ENCODE measurements around the gene CTAG1A. TPM values are rescaled to one million over a fixed set of nuclear protein-coding genes. Genes with fewer than 3 reads are reported as not detected.
"Not testable (repeated sequence)": the region's sequence is repeated elsewhere in the genome, so short reads cannot be mapped to it uniquely, and the experiment has no call there.

Gene CTAG1A
- total and polyA plus RNA-seq, 7 donors: 0.54 TPM; not detected in 6

DNA sequence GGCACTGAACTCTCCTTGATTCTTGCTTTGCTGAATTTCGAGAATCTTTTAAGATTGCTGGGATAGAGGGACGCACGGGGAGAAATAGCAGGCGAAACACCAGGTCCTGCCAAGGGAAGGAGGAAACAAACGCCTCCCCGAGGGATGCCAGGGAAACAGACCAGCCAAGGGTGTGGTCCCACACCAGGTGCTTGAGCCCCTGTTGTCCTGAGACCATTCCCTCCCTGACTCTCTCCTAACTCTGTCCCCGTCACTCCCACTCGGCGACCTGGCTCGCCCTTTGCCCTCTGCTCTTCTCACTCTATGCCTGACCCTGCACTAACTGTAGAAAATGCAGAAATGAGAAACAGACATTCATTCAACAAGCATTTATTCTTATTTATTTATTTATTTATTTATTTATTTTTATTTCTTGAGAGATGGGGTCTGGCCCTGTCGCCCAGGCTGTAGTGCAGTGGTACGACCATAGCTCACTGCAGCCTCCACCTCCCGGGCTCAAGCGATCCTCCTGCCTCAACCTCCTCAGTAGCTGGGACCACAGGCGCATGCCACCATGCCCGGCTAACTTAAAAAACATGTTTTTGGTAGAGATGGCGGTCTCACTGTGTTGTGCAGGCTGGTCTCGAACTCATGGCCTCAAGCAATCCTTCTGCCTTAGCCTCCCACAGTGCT lies 18.0 kb downstream of the CTAG1A start:
- DNase-seq: no peak
- H3K36me3 ChIP-seq: no peaks in the 10 kb centered on the region
- TF ChIP-seq POLR2A (IDR thresholded peaks at IDR 0.05) (no peak), POLR2AphosphoS5 (IDR thresholded peaks at IDR 0.05) (no peak), EP300 (IDR thresholded peaks at IDR 0.05) (no peak)
- TF ChIP-seq, protein P1, sequence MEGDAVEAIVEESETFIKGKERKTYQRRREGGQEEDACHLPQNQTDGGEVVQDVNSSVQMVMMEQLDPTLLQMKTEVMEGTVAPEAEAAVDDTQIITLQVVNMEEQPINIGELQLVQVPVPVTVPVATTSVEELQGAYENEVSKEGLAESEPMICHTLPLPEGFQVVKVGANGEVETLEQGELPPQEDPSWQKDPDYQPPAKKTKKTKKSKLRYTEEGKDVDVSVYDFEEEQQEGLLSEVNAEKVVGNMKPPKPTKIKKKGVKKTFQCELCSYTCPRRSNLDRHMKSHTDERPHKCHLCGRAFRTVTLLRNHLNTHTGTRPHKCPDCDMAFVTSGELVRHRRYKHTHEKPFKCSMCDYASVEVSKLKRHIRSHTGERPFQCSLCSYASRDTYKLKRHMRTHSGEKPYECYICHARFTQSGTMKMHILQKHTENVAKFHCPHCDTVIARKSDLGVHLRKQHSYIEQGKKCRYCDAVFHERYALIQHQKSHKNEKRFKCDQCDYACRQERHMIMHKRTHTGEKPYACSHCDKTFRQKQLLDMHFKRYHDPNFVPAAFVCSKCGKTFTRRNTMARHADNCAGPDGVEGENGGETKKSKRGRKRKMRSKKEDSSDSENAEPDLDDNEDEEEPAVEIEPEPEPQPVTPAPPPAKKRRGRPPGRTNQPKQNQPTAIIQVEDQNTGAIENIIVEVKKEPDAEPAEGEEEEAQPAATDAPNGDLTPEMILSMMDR (IDR thresholded peaks at IDR 0.05): no peak
- peaks cover 0 to 3% (median 0%) of the 10 kb centered on the region in 3 donors for H3K27me3 ChIP-seq
- 73 to 88% methylated on average over 18 of the region's 18 CpGs for WGBS, 2 donors
- no peak overlapping the region for H3K4me3 ChIP-seq
- no peaks in the 10 kb centered on the region for H3K4me1 ChIP-seq
- no peak overlapping the region for H3K27ac ChIP-seq
- H3K9me3 ChIP-seq: no peaks in the 10 kb centered on the region
- intact Hi-C loops (cut with DNase I): no loop called here

DNA sequence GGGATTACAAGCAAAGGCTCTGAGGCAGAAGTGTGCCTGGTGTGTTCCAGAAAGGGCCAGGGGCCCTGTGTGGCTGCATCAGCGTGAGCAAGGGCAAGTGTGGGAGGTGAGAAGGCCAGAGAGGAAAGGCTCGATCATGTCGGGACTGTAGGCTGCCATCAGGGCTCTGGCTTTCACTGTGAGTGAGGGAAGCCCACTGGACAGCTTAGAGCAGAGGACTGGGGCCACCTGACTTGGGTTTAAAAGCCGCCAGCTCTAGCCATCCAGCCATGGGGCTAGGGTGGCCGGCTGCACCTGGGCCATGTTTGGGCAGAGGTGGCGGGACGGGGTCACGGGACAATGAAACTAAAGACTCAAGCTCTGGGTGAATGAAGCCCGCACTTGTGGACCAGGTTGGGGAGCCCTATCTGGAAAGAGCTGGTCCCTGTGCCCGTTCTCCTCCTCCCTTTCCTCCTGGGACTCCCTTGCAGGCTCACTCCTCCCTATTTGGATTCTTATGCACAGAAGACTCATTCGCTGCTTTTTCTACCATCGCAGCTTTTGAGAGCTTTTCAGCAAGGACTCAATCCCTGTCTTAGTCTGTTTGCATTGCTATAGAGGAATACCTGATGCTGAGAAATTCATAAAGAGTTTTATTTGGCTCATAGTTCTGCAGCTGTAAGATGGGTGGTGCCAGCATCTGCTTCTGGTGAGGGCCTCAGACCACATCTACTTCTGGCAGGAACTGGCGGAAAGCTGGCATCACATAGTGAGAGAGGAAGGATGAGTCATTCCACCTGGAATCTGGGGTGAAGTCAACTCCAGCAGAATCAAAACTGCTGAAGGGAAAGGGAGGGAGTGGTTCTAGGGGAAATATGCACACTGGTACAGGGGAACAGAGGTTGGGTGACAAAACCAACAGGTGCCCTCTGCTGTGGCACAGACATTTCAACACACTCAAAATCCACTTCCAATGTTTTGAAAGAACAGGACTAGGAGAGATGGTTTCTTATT lies 18.8 kb downstream of the CTAG1A start:
- no peak for TF ChIP-seq POLR2A (IDR thresholded peaks at IDR 0.05)
- no peak for TF ChIP-seq POLR2AphosphoS5 (IDR thresholded peaks at IDR 0.05)
- no peak for TF ChIP-seq EP300 (IDR thresholded peaks at IDR 0.05)
- TF ChIP-seq, protein P1 (IDR thresholded peaks at IDR 0.05): no peak
- intact Hi-C loops (cut with DNase I): no loop called here
- peaks cover 0 to 3% (median 0%) of the 10 kb centered on the region in 3 donors for H3K27me3 ChIP-seq
- peak overlapping the region in 2 of 4 donors; percentile 33 to 35 for H3K27ac ChIP-seq
- no peaks in the 10 kb centered on the region for H3K4me1 ChIP-seq
- H3K36me3 ChIP-seq: no peaks in the 10 kb centered on the region
- no peak overlapping the region for H3K4me3 ChIP-seq
- DNase-seq: no peak
- no peaks in the 10 kb centered on the region for H3K9me3 ChIP-seq
- WGBS, 2 donors: 82 to 84% methylated on average over 13 of the region's 13 CpGs

DNA sequence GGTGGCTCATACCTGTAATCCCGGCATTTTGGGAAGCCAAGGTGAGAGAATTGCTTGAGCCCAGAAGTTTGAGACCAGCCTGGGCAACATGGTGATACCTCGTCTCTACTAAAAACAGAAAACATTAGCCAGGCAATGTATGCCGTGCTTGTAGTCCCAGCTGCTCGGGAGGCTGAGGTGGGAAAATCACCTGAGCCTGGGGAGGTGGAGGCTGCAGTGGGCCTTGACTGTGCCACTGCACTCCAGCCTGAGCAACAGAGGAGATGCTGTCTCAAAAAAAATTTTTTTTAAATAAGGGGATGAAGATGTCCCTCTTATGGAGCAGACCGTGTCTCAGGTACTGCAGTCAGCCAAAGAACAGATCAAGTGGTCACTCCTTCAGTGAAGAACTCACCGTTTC lies 20.6 kb downstream of the CTAG1A start:
- 85 to 86% methylated on average over 6 of the region's 6 CpGs for WGBS, 2 donors
- H3K4me1 ChIP-seq: no peaks in the 10 kb centered on the region
- DNase-seq: no peak
- no peak for TF ChIP-seq POLR2AphosphoS5 (IDR thresholded peaks at IDR 0.05)
- H3K27me3 ChIP-seq: no peaks in the 10 kb centered on the region
- intact Hi-C loops (cut with DNase I): no loop called here
- H3K36me3 ChIP-seq: no peaks in the 10 kb centered on the region
- H3K4me3 ChIP-seq: no peak overlapping the region
- H3K9me3 ChIP-seq: no peaks in the 10 kb centered on the region
- no peak overlapping the region for H3K27ac ChIP-seq

DNA sequence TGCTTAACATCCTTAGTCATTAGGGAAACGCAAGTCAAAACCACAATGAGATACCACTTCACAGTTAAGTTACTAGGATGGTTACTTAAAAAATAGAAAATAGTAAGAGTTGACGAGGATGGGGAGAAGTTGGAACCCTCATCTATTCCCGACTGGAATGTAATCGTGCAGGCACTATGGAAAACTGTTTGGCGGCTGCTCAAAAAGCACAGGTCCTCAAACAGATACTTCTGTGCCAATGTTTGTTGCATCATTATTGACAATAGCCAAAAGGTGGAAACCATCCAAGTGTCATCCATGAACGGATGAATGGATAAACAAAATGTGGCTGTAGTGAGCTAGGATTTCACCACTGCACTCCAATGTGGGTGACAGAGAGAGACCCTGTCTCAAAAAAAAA lies 22.4 kb downstream of the CTAG1A start:
- TF ChIP-seq POLR2A (IDR thresholded peaks at IDR 0.05): no peak
- TF ChIP-seq, protein P1 (IDR thresholded peaks at IDR 0.05): no peak
- DNase-seq: no peak
- H3K4me1 ChIP-seq: no peaks in the 10 kb centered on the region
- no peak overlapping the region for H3K27ac ChIP-seq
- intact Hi-C loops (cut with DNase I): no loop called here
- no peaks in the 10 kb centered on the region for H3K36me3 ChIP-seq
- no peak overlapping the region for H3K4me3 ChIP-seq
- H3K9me3 ChIP-seq: no peaks in the 10 kb centered on the region
- H3K27me3 ChIP-seq: peaks cover 0 to 3% (median 0%) of the 10 kb centered on the region in 3 donors
- WGBS, 2 donors: 53 to 70% methylated on average over 6 of the region's 6 CpGs

DNA sequence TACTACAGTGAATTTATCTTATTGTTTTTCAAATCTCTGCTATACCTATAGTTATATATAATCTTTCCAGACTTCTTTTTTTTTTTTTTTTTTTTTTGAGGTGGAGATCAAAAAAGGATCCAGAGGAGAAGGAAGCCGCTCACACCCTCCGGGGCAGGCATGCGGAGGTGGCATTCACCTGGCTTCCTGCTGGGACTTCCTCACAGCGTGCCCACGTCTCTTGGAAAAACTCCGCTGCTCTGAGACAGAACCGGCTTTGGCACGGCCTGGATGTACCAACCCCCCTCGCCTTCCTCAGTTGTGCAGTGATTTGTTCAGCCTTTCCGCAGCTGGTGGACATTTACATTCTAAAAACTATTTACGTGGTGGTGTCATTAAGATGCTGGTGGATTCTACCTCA lies 23.0 kb downstream of the CTAG1A start:
- WGBS, 2 donors: 87 to 94% methylated on average over 11 of the region's 11 CpGs
- H3K27ac ChIP-seq; H3K36me3 ChIP-seq; H3K9me3 ChIP-seq; intact Hi-C loops (cut with DNase I); H3K4me1 ChIP-seq; H3K27me3 ChIP-seq; DNase-seq; H3K4me3 ChIP-seq: not testable (repeated sequence)

DNA sequence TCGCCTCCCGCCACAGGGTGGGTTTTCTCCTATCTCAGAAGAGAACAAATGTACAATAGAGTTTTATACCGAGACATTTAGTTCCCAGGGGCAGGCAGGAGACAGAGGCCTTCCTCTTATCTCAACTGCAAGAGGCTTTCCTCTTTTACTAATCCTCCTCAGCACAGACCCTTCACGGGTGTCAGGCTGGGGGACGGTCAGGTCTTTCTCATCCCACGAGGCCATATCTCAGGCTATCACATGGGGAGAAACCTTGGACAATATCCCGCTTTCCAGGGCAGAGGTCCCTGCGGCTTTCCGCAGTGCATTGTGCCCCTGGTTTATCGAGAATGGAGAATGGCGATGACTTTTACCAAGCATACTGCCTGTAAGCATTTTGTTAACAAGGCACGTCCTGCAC lies 23.9 kb downstream of the CTAG1A start:
- 77 to 81% methylated on average over 12 of the region's 12 CpGs for WGBS, 2 donors
- not testable (repeated sequence) for DNase-seq

DNA sequence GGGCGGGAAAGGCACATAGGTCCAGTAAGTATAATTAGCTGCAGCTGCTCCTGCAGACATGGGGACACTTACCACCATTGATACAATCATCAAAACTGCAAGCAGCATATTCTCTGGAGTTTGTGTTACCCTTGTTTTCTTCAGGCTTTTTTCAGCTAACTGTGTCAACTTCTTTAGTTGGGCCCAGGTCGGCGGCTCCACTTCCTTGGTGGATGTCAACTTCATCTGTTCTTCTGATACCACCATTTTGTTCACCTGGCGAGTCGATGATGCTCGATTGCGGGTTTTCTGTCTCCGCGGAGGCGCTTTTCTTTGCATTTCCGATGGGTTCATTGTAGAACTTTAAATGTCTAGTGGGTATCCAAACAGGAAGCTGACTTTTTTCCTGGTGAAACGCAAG lies 26.2 kb downstream of the CTAG1A start:
- H3K9me3 ChIP-seq; intact Hi-C loops (cut with DNase I); H3K4me1 ChIP-seq; DNase-seq; H3K27ac ChIP-seq; H3K27me3 ChIP-seq; H3K4me3 ChIP-seq; H3K36me3 ChIP-seq: not testable (repeated sequence)
- WGBS, 2 donors: 94 to 95% methylated on average over 12 of the region's 12 CpGs

More for the DNA sequence above, 23.9 kb downstream of the CTAG1A start:
- H3K27ac ChIP-seq; H3K9me3 ChIP-seq; H3K27me3 ChIP-seq; H3K36me3 ChIP-seq; intact Hi-C loops (cut with DNase I); H3K4me3 ChIP-seq; H3K4me1 ChIP-seq: not testable (repeated sequence)

DNA sequence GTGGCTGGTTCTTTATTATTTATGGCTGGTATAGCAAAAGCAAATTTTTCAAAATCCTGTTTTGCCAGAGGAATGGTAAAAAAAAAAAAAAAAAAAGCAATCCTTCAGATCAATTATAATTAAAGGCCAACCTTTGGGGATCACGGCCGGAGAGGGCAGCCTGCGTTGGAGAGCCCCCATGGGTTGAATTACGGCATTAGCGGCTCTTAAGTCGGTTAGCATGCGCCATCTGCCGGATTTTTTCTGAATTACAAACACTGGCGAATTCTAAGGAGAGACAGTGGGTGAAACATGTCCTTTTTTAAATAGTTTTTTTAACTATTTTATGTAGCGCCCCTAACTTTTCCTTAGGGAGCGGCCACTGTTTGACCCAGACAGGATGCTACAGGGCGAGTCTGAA lies 28.7 kb downstream of the CTAG1A start:
- H3K27ac ChIP-seq; H3K27me3 ChIP-seq; intact Hi-C loops (cut with DNase I); H3K4me3 ChIP-seq; H3K36me3 ChIP-seq; H3K9me3 ChIP-seq; DNase-seq; H3K4me1 ChIP-seq: not testable (repeated sequence)
- WGBS, 2 donors: 18 to 36% methylated on average over 5 of the region's 12 CpGs

DNA sequence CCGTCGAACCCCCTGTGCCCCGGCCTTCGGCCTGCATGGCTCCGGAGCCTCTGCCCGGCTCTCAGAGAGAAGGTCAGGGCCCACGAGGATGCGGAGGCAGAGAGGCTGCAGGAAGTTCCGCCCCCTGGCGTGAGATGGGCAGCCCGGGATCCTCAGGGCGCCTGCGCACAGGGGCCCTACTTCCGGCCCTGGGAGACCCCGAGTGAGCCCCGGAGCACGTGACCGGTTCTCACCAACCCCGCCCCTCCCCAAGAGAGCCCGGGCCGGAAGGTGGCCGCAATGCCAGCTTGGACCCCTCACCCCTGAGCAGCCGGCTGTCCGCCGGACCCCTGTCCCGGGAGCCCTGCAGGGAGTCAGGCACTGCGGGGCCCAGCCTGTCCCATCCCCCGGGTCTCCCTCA lies 34.2 kb downstream of the CTAG1A start, which contains the start of gene CTAG1B:
Gene CTAG1B (minus strand): TSS at position 101 of the 400 bp plus-strand sequence. CDS start 64 bp downstream, at position 37.
- WGBS, 2 donors: no CpG with 5 or more reads among the region's 28 CpGs

More for the DNA sequence above, 34.2 kb downstream of the CTAG1A start, which contains the start of gene CTAG1B:
- DNase-seq; H3K36me3 ChIP-seq; H3K9me3 ChIP-seq; H3K4me3 ChIP-seq; H3K4me1 ChIP-seq; H3K27me3 ChIP-seq; H3K27ac ChIP-seq; intact Hi-C loops (cut with DNase I): not testable (repeated sequence)

Data from sigmoid colon (tissue), 7 donors.